Measurements from ENCODE around the gene BTNL8. TPM values are rescaled to one million over a fixed set of nuclear protein-coding genes. Genes with fewer than 3 reads are reported as not detected.

Gene BTNL8, protein sequence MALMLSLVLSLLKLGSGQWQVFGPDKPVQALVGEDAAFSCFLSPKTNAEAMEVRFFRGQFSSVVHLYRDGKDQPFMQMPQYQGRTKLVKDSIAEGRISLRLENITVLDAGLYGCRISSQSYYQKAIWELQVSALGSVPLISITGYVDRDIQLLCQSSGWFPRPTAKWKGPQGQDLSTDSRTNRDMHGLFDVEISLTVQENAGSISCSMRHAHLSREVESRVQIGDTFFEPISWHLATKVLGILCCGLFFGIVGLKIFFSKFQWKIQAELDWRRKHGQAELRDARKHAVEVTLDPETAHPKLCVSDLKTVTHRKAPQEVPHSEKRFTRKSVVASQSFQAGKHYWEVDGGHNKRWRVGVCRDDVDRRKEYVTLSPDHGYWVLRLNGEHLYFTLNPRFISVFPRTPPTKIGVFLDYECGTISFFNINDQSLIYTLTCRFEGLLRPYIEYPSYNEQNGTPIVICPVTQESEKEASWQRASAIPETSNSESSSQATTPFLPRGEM
- total RNA-seq, result not detected in 2 replicates

DNA sequence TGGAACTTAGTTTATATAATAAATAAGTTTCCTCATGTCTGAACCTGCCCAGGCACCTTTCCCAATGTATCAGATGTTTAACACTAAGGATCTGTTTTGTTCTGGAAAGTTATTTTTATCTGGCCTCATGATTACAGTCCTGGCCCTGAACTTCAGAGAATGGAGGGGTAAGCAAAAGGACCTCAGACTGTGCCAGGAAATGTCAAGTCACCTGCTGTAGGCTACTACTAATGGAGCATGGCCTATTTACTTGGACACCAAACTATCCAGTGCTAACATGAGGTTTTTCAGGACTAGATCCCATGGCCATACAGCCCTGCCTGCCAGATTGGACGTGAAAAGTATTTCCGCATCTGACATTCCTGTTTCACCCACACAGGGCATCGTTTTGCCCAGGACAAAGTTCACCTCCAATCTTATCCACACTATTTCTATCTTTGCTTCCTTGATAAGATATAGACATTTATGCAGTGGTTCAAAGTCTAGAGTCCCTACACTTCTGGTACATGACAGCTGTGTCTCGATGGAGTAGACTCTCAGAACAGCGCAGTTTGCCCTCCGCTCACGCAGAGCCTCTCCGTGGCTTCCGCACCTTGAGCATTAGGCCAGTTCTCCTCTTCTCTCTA is at the start of gene BTNL8:
TSS of gene BTNL8 (plus strand) at position 539 of the 626 bp plus-strand sequence. CDS start 152 bp downstream, outside the sequence.

DNA sequence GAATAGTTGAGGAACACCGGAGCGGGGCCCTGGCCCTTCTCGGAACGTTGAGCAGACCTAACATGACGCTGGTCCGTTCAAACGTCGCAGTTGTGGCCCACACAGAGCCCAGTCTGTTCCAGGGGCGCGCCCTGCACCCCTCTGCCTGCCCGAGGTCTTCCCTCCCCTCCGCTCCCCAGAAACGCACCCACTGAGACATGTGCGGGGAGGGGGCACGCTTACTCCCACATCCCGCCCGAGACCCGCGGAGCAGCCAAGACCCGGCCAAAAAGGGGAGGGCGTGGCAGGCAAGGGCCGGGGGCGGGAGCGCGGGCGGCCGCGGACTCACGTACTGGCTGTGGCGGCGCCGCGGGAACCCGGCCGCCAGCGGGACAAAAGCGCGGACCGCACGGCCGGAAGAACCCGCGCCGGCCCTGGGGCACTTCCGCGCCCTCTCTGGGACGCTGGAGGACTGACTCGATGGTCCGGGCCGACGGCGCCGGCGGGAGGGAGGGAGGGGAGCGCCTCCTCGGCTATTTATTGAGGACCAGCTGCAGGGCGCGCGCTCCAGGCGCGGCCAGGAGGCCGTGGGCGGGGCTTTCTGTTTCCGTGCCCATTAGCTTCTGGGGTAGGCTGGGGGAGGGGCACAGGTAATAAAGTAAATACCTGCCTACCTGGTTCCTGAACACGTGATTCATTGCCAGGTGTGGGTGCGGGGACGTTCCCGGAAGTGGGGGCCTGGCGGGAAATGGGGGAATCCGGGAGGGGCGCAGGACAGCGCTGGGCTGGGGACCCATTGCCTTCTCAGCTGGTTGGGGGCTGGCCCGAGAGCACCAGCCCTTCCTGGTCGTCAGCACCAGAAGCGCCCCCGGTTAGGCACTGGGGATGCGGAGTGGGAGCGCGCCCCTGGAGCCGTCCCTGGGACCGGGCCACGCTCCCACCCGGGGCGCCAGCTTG is 37.8 kb upstream of the BTNL8 start, which contains the start of gene ZFP62:
TSS of gene ZFP62 (minus strand) at position 390 of the 936 bp plus-strand sequence. CDS start at position 333, 57 bp downstream.

DNA sequence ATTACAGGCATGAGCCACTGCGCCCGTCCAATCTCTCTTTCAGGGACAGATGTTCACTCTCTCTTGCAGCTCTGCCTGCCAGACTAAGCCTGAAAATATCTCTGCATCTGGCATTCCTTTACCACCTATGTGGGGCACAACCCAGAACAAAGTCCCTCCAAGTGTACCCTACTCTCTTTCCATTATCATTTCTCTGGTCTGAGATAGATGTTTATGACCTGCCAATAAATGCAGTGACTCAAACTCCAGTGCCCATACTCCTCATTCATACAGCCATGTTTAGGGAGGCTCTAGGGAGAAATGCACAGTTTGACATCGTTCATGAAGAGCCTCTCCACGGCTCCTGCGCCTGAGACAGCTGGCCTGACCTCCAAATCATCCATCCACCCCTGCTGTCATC is 89.6 kb downstream of the BTNL8 start, which contains the start of gene BTNL3:
TSS of gene BTNL3 (plus strand) at position 255 of the 400 bp plus-strand sequence. CDS start 183 bp downstream, outside the sequence.

Other genes with a start within 250 kb of the BTNL8 start
- gene FLT4, start 249.6 kb upstream of the BTNL8 start, total RNA-seq, result 0.18 TPM in 1 of 2 replicates, not detected in the other
- gene OR2Y1, start 159.1 kb upstream of the BTNL8 start, total RNA-seq, result not detected in 2 replicates
- 153 and 161 TPM in 2 replicates for gene MGAT1, start 96.4 kb upstream of the BTNL8 start, total RNA-seq
- gene ZFP62, start 37.9 kb upstream of the BTNL8 start, total RNA-seq, result 2.9 and 6.9 TPM in 2 replicates
- not detected in 2 replicates for gene BTNL3, start 89.7 kb downstream of the BTNL8 start, total RNA-seq
- gene BTNL9, start 141.1 kb downstream of the BTNL8 start, total RNA-seq, result not detected in 2 replicates
- gene OR2V1, start 232.0 kb downstream of the BTNL8 start, total RNA-seq, result not detected in 2 replicates
- gene OR2V2, start 248.4 kb downstream of the BTNL8 start, total RNA-seq, result not detected in 2 replicates

Measured in myometrial cell (primary cell).